Measurements from ENCODE around the gene ATP8A1.
"Not testable (repeated sequence)": the region's sequence is repeated elsewhere in the genome, so short reads cannot be mapped to it uniquely, and the experiment has no call there.

ATP8A1 gene

GRCh38 chr4:42473071-42473684 lies 183.7 kb downstream of the ATP8A1 start:
- H2AFZ ChIP-seq (ENCODE audit: low read depth, low read length): no peak overlapping the region
- H3K79me2 ChIP-seq (ENCODE audit: insufficient read depth, low read length): no peaks in the 10 kb centered on the region
- no peak for ATAC-seq (ENCODE audit: insufficient read depth, low read depth)
- no peaks in the 10 kb centered on the region for H3K27me3 ChIP-seq (ENCODE audit: insufficient read depth, low read length, poor library complexity)
- H3K9me3 ChIP-seq (ENCODE audit: insufficient read depth, low read length, severe bottlenecking): no peaks in the 10 kb centered on the region
- TF ChIP-seq EZH2 (IDR thresholded peaks at IDR 0.05; ENCODE audit: borderline replicate concordance, low read depth, low read length, severe bottlenecking): no peak
- no peak for TF ChIP-seq CTCF (IDR thresholded peaks at IDR 0.05; ENCODE audit: borderline replicate concordance, extremely low read depth, low read length, poor library complexity, severe bottlenecking)
- H3K9ac ChIP-seq (ENCODE audit: low read depth, low read length): no peak overlapping the region
- H3K4me1 ChIP-seq (ENCODE audit: insufficient read depth, low read length): no peaks in the 10 kb centered on the region
- DNase-seq: no peak
- no peak overlapping the region for H3K27ac ChIP-seq (ENCODE audit: low read length)
- no peak overlapping the region for H3K4me3 ChIP-seq (ENCODE audit: low read depth in 1 of 2, low read length in 2 of 2)
- no peaks in the 10 kb centered on the region for H4K20me1 ChIP-seq (ENCODE audit: insufficient read depth, low read length)
- no peak overlapping the region for H3K4me2 ChIP-seq (ENCODE audit: insufficient read depth, low read length)
- no peaks in the 10 kb centered on the region for H3K36me3 ChIP-seq (ENCODE audit: insufficient read depth, low read length)

GRCh38 chr4:42471896-42472295 lies 185.0 kb downstream of the ATP8A1 start:
- Histone ChIP-seq H3K27ac (ENCODE audit: low read length) (no peak overlapping the region), H3K4me2 (ENCODE audit: insufficient read depth, low read length) (no peak overlapping the region), H3K36me3 (ENCODE audit: insufficient read depth, low read length) (no peaks in the 10 kb centered on the region), H4K20me1 (ENCODE audit: insufficient read depth, low read length) (no peaks in the 10 kb centered on the region), H2AFZ (ENCODE audit: low read depth, low read length) (no peak overlapping the region), H3K9ac (ENCODE audit: low read depth, low read length) (no peak overlapping the region), H3K4me3 (ENCODE audit: low read depth in 1 of 2, low read length in 2 of 2) (no peak overlapping the region), H3K9me3 (ENCODE audit: insufficient read depth, low read length, severe bottlenecking) (no peaks in the 10 kb centered on the region), H3K79me2 (ENCODE audit: insufficient read depth, low read length) (no peaks in the 10 kb centered on the region), H3K27me3 (ENCODE audit: insufficient read depth, low read length, poor library complexity) (no peaks in the 10 kb centered on the region), H3K4me1 (ENCODE audit: insufficient read depth, low read length) (no peaks in the 10 kb centered on the region)
- no peak for TF ChIP-seq CTCF (IDR thresholded peaks at IDR 0.05; ENCODE audit: borderline replicate concordance, extremely low read depth, low read length, poor library complexity, severe bottlenecking)
- TF ChIP-seq EZH2 (IDR thresholded peaks at IDR 0.05; ENCODE audit: borderline replicate concordance, low read depth, low read length, severe bottlenecking): no peak
- no peak for ATAC-seq (ENCODE audit: insufficient read depth, low read depth)
- DNase-seq: no peak

DNA sequence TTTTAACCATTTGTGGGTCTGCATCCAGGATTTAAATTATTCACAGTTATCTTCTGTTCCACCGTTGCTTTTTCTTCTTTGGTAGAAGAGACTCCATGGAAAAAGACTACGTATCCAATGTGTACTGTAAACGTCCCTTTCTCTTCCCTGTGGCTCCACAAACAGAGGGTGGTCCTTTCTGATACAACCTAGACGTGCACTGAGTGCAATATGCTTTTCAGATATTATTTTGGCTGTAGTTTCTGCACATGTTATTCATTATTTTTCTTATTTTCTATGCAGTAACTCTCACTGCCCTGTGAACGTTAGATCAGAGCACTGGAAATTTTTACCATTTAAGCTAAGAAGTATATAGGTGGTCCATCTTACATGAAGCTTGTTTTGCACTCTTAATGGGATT lies 186.9 kb downstream of the ATP8A1 start:
- Histone ChIP-seq H4K20me1 (ENCODE audit: insufficient read depth, low read length) (no peaks in the 10 kb centered on the region), H3K9ac (ENCODE audit: low read depth, low read length) (no peak overlapping the region), H3K4me1 (ENCODE audit: insufficient read depth, low read length) (no peaks in the 10 kb centered on the region), H3K79me2 (ENCODE audit: insufficient read depth, low read length) (no peaks in the 10 kb centered on the region), H3K4me2 (ENCODE audit: insufficient read depth, low read length) (no peak overlapping the region), H3K9me3 (ENCODE audit: insufficient read depth, low read length, severe bottlenecking) (no peaks in the 10 kb centered on the region), H3K36me3 (ENCODE audit: insufficient read depth, low read length) (no peaks in the 10 kb centered on the region), H3K27me3 (ENCODE audit: insufficient read depth, low read length, poor library complexity) (no peaks in the 10 kb centered on the region), H3K4me3 (ENCODE audit: low read depth in 1 of 2, low read length in 2 of 2) (no peak overlapping the region), H2AFZ (ENCODE audit: low read depth, low read length) (no peak overlapping the region), H3K27ac (ENCODE audit: low read length) (no peak overlapping the region)
- ATAC-seq (ENCODE audit: insufficient read depth, low read depth): no peak
- TF ChIP-seq CTCF (IDR thresholded peaks at IDR 0.05; ENCODE audit: borderline replicate concordance, extremely low read depth, low read length, poor library complexity, severe bottlenecking): no peak
- no peak for TF ChIP-seq EZH2 (IDR thresholded peaks at IDR 0.05; ENCODE audit: borderline replicate concordance, low read depth, low read length, severe bottlenecking)
- no peak for DNase-seq

- H3K79me2 ChIP-seq (ENCODE audit: insufficient read depth, low read length); H3K27me3 ChIP-seq (ENCODE audit: insufficient read depth, low read length, poor library complexity); H3K4me1 ChIP-seq (ENCODE audit: insufficient read depth, low read length); H3K4me3 ChIP-seq (ENCODE audit: low read depth in 1 of 2, low read length in 2 of 2); DNase-seq; H3K36me3 ChIP-seq (ENCODE audit: insufficient read depth, low read length); H4K20me1 ChIP-seq (ENCODE audit: insufficient read depth, low read length); H2AFZ ChIP-seq (ENCODE audit: low read depth, low read length); H3K9ac ChIP-seq (ENCODE audit: low read depth, low read length); H3K4me2 ChIP-seq (ENCODE audit: insufficient read depth, low read length); ATAC-seq (ENCODE audit: insufficient read depth, low read depth); H3K27ac ChIP-seq (ENCODE audit: low read length); H3K9me3 ChIP-seq (ENCODE audit: insufficient read depth, low read length, severe bottlenecking): not testable (repeated sequence)
Observed at GRCh38 chr4:42467777-42468176, 189.1 kb downstream of the ATP8A1 start.
